ENCODE measurements around the gene SLC15A3.

DNA sequence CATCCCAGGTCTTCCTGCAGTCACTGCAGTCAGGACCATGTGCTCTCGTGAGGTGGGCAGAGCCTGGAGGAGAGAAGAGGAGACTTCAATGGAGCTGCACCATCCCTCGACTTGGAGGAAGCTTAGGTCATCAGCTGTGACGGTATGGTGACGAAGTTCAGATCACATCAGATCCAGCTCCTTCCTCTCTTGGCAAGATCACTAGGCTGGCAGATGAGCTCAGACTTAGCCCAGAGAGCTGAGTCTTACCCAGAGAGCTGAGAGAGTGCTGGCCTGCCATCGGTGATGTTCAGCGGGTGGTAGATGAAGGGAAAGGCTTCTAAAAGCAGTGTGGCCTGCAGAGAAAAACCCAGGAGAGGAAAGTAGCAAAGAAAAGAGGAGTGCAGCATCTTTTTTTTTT, 1.8 kb upstream of the SLC15A3 start:
- TF ChIP-seq, protein P1, sequence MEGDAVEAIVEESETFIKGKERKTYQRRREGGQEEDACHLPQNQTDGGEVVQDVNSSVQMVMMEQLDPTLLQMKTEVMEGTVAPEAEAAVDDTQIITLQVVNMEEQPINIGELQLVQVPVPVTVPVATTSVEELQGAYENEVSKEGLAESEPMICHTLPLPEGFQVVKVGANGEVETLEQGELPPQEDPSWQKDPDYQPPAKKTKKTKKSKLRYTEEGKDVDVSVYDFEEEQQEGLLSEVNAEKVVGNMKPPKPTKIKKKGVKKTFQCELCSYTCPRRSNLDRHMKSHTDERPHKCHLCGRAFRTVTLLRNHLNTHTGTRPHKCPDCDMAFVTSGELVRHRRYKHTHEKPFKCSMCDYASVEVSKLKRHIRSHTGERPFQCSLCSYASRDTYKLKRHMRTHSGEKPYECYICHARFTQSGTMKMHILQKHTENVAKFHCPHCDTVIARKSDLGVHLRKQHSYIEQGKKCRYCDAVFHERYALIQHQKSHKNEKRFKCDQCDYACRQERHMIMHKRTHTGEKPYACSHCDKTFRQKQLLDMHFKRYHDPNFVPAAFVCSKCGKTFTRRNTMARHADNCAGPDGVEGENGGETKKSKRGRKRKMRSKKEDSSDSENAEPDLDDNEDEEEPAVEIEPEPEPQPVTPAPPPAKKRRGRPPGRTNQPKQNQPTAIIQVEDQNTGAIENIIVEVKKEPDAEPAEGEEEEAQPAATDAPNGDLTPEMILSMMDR (IDR thresholded peaks at IDR 0.05; ENCODE audit: low read depth, low read length, missing input control), result no peak
- no peak for TF ChIP-seq HNF4A (conservative IDR thresholded peaks at IDR 0.05)
- no peak for TF ChIP-seq SP1 (IDR thresholded peaks at IDR 0.05)
- no peak for TF ChIP-seq YY1 (IDR thresholded peaks at IDR 0.05)
